Thyroid gland (tissue), 4 donors: Measurements from ENCODE around the gene DBF4.

Source experiments
- CTCF ChIP-seq, 6 experiments: fragments of 200-600 bp in 3 of 6; fragments of 450-650 bp in 3 of 6; sonication (generic) in 3 of 6; IDR thresholded peaks; one replicate each; pipeline ENCODE4 v1.5.1; 2016 to 2019; ENCODE audit warnings: antibody characterized with exemption in 6 of 6, mild to moderate bottlenecking in 2 of 6, inconsistent platforms in 1 of 6, moderate library complexity in 1 of 6
- POLR2A ChIP-seq, 2 donors: fragments of 450-650 bp; IDR thresholded peaks; one replicate each; pipeline ENCODE4 v1.6.1; 2017; ENCODE audit warnings: antibody characterized with exemption in 2 of 2, mild to moderate bottlenecking in 2 of 2, moderate library complexity in 1 of 2

- no peak for TF ChIP-seq CTCF (IDR thresholded peaks at IDR 0.05)
- TF ChIP-seq POLR2A (IDR thresholded peaks at IDR 0.05) = no peak
These were observed 72.1 kb downstream of the DBF4 start for GRCh38 chr7:87948371-87948770.
